ENCODE results near the gene KDF1.

DNA sequence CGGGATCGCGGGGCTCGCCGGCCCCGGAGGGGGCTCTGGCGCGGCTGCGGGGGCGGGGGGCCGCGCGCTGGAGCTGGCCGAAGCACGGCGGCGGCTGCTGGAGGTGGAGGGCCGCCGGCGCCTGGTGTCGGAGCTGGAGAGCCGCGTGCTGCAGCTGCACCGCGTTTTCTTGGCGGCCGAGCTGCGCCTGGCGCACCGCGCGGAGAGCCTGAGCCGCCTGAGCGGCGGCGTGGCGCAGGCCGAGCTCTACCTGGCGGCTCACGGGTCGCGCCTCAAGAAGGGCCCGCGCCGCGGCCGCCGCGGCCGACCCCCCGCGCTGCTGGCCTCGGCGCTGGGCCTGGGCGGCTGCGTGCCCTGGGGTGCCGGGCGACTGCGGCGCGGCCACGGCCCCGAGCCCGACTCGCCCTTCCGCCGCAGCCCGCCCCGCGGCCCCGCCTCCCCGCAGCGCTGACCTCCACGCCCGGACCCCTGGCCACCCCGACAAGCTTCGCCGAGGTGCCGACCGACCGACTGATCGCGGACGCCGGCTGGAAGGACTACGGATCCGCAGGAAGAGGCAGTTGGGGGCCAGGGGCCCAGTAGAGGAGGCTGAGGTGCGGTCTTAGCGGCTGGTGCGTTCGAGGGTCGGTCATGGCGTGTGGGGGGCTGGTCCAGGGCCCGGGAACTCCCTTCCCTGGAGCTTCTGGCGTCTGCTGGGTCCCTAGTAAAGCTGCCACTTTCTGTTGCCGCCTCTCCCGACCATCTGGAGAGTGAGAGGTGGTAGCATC is 33.9 kb upstream of the KDF1 start:
- TF ChIP-seq POLR2AphosphoS5 (IDR thresholded peaks at IDR 0.05; ENCODE audit: low read depth) (0 out of 2 replicates have a peak, but pooled peaks have one; percentile 16), EZH2 (IDR thresholded peaks at IDR 0.05; ENCODE audit: low read depth, unreplicated experiment) (no peak), CREB1 (CRISPR knock-in tag; IDR thresholded peaks at IDR 0.05; ENCODE audit: low read depth) (no peak), EZH2phosphoT487 (IDR thresholded peaks at IDR 0.05; ENCODE audit: unreplicated experiment) (no peak), JUNB (IDR thresholded peaks at IDR 0.05; ENCODE audit: unreplicated experiment) (no peak), ETS1 (IDR thresholded peaks at IDR 0.05) (no peak), ZNF331 (CRISPR knock-in tag; IDR thresholded peaks at IDR 0.05; ENCODE audit: low read depth) (no peak), STAT1 (IDR thresholded peaks at IDR 0.05; ENCODE audit: unreplicated experiment) (no peak), ZNF114 (CRISPR knock-in tag; IDR thresholded peaks at IDR 0.05) (no peak), NANOG (IDR thresholded peaks at IDR 0.05; ENCODE audit: borderline replicate concordance) (no peak)
- TF ChIP-seq, protein P1, sequence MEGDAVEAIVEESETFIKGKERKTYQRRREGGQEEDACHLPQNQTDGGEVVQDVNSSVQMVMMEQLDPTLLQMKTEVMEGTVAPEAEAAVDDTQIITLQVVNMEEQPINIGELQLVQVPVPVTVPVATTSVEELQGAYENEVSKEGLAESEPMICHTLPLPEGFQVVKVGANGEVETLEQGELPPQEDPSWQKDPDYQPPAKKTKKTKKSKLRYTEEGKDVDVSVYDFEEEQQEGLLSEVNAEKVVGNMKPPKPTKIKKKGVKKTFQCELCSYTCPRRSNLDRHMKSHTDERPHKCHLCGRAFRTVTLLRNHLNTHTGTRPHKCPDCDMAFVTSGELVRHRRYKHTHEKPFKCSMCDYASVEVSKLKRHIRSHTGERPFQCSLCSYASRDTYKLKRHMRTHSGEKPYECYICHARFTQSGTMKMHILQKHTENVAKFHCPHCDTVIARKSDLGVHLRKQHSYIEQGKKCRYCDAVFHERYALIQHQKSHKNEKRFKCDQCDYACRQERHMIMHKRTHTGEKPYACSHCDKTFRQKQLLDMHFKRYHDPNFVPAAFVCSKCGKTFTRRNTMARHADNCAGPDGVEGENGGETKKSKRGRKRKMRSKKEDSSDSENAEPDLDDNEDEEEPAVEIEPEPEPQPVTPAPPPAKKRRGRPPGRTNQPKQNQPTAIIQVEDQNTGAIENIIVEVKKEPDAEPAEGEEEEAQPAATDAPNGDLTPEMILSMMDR (conservative IDR thresholded peaks at IDR 0.05; ENCODE audit: low read depth in 2 of 2) = no peak
- TF ChIP-seq, protein P2, sequence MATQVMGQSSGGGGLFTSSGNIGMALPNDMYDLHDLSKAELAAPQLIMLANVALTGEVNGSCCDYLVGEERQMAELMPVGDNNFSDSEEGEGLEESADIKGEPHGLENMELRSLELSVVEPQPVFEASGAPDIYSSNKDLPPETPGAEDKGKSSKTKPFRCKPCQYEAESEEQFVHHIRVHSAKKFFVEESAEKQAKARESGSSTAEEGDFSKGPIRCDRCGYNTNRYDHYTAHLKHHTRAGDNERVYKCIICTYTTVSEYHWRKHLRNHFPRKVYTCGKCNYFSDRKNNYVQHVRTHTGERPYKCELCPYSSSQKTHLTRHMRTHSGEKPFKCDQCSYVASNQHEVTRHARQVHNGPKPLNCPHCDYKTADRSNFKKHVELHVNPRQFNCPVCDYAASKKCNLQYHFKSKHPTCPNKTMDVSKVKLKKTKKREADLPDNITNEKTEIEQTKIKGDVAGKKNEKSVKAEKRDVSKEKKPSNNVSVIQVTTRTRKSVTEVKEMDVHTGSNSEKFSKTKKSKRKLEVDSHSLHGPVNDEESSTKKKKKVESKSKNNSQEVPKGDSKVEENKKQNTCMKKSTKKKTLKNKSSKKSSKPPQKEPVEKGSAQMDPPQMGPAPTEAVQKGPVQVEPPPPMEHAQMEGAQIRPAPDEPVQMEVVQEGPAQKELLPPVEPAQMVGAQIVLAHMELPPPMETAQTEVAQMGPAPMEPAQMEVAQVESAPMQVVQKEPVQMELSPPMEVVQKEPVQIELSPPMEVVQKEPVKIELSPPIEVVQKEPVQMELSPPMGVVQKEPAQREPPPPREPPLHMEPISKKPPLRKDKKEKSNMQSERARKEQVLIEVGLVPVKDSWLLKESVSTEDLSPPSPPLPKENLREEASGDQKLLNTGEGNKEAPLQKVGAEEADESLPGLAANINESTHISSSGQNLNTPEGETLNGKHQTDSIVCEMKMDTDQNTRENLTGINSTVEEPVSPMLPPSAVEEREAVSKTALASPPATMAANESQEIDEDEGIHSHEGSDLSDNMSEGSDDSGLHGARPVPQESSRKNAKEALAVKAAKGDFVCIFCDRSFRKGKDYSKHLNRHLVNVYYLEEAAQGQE (IDR thresholded peaks at IDR 0.05; ENCODE audit: unreplicated experiment) = no peak
- TF ChIP-seq, protein P3, sequence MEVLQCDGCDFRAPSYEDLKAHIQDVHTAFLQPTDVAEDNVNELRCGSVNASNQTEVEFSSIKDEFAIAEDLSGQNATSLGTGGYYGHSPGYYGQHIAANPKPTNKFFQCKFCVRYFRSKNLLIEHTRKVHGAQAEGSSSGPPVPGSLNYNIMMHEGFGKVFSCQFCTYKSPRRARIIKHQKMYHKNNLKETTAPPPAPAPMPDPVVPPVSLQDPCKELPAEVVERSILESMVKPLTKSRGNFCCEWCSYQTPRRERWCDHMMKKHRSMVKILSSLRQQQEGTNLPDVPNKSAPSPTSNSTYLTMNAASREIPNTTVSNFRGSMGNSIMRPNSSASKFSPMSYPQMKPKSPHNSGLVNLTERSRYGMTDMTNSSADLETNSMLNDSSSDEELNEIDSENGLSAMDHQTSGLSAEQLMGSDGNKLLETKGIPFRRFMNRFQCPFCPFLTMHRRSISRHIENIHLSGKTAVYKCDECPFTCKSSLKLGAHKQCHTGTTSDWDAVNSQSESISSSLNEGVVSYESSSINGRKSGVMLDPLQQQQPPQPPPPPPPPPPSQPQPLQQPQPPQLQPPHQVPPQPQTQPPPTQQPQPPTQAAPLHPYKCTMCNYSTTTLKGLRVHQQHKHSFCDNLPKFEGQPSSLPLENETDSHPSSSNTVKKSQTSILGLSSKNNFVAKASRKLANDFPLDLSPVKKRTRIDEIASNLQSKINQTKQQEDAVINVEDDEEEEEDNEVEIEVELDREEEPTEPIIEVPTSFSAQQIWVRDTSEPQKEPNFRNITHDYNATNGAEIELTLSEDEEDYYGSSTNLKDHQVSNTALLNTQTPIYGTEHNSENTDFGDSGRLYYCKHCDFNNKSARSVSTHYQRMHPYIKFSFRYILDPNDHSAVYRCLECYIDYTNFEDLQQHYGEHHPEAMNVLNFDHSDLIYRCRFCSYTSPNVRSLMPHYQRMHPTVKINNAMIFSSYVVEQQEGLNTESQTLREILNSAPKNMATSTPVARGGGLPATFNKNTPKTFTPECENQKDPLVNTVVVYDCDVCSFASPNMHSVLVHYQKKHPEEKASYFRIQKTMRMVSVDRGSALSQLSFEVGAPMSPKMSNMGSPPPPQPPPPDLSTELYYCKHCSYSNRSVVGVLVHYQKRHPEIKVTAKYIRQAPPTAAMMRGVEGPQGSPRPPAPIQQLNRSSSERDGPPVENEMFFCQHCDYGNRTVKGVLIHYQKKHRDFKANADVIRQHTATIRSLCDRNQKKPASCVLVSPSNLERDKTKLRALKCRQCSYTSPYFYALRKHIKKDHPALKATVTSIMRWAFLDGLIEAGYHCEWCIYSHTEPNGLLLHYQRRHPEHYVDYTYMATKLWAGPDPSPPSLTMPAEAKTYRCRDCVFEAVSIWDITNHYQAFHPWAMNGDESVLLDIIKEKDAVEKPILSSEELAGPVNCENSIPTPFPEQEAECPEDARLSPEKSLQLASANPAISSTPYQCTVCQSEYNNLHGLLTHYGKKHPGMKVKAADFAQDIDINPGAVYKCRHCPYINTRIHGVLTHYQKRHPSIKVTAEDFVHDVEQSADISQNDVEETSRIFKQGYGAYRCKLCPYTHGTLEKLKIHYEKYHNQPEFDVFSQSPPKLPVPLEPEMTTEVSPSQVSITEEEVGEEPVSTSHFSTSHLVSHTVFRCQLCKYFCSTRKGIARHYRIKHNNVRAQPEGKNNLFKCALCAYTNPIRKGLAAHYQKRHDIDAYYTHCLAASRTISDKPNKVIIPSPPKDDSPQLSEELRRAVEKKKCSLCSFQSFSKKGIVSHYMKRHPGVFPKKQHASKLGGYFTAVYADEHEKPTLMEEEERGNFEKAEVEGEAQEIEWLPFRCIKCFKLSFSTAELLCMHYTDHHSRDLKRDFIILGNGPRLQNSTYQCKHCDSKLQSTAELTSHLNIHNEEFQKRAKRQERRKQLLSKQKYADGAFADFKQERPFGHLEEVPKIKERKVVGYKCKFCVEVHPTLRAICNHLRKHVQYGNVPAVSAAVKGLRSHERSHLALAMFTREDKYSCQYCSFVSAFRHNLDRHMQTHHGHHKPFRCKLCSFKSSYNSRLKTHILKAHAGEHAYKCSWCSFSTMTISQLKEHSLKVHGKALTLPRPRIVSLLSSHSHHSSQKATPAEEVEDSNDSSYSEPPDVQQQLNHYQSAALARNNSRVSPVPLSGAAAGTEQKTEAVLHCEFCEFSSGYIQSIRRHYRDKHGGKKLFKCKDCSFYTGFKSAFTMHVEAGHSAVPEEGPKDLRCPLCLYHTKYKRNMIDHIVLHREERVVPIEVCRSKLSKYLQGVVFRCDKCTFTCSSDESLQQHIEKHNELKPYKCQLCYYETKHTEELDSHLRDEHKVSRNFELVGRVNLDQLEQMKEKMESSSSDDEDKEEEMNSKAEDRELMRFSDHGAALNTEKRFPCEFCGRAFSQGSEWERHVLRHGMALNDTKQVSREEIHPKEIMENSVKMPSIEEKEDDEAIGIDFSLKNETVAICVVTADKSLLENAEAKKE (CRISPR knock-in tag; IDR thresholded peaks at IDR 0.05) = no peak
